HCT116 (cell line): ENCODE data around the gene PACSIN2.

Experiments
- CTCF ChIP-seq, 3 experiments: fragments of 200-600 bp in 1 of 3; sonication (generic) in 1 of 3; IDR thresholded peaks in 2 of 3; conservative IDR thresholded peaks in 1 of 3; 2 replicates each; pipeline ENCODE4 v1.5.1; 2012 to 2017; ENCODE audit warnings: low read depth in 2 of 3, low read length in 2 of 3, antibody characterized with exemption in 1 of 3, borderline replicate concordance in 1 of 3, control low read depth in 1 of 3, mild to moderate bottlenecking in 1 of 3, mixed read lengths in 1 of 3, mixed run types in 1 of 3, moderate library complexity in 1 of 3; ENCODE audit not compliant: insufficient read depth in 1 of 3
- POLR2A ChIP-seq: IDR thresholded peaks from 2 replicates; pipeline ENCODE4 v1.7.0; 2011; ENCODE audit warnings: borderline replicate concordance; ENCODE audit not compliant: insufficient read depth, insufficient read length; ENCODE audit errors: extremely low read depth

GRCh38 chr22:42883970-42884369 is 131.0 kb downstream of the PACSIN2 start:
- TF ChIP-seq CTCF (IDR thresholded peaks at IDR 0.05 in 2 of 3, conservative IDR thresholded peaks at IDR 0.05 in 1 of 3; ENCODE audit: borderline replicate concordance in 1 of 3, insufficient read depth in 1 of 3, low read depth in 2 of 3, low read length in 2 of 3) (no peak), POLR2A (no peak)
